NCI-H526 (cell line): ENCODE data around the gene GNAI3.

Experiments used
- DNase-seq, 2 experiments: peaks; one replicate each; lab custom pipeline; 2025; lab: John Stamatoyannopoulos, UW

The GNAI3 gene

DNA sequence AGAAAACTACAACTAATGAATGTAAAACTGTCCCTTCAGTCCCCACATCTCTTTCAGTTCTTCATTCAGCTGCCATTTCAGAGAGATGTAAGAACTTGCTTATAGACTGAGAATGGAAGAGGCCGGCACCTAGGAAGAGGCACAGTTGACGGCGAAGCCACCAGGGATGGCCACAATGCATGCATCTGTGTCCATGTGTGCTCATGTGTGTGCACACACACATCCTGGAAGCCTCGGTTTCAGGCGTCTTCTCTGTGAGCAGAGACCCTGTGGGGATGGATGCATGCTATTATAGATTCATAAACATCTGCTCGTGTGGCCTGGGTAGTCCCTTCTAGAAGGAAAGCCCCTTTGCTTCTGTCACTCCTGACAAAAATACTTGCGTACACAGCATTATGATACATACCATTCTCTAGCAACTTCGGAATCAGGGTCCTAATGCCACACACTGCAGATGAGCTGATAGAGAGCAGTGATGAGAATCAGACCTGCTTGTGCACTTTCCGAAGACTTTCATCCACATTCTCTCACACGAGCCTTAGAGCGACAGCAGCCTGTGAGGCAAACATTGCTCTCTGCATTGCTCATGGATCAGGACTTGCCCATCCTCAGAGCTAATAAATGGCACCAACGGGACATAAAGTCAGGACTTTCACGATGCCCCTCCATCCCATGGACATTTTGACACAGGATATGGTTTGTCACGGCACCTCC, 21.2 kb upstream of the GNAI3 start:
- no peak for DNase-seq

DNA sequence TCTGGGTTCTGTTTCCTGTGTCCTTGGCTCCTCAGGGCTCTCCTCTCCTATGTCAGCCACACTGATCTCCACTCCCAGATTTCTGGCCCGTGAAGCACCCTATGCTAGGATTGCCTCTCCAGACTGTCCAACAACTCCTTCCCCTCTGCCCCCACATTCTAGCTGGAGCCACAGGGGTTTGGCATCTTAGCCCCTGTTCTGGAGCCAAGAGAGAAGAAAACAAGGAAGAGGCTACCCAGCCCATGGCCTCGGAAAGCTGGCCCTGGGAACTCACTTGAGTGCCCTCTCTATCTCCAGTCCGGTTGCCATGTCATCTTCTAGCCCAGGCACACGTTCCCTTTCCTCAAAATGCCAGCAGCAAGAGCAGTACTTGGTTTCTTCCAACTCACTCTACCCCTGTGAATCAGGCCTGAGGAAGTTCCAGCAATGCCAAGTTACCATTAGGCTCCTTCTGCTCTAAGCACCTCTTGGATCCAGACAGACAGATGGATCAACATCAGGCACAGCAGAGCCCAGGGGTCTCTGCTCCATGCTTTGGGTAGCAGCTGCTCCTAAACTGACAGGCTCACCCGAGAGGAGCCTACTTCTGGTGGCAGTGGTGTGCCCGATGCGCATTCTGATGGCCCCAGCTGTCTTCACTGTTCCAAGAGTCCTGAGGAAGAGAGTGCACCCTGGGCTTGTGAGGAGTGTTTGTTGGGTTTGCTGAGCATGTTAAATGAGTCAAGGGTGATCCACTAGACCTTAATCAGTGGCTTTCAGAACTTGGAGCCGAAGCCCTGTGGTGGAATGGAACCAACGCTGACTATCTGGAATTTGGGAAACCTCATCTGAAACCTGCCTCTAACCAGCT, 20.3 kb upstream of the GNAI3 start:
- DNase-seq = no peak

DNA sequence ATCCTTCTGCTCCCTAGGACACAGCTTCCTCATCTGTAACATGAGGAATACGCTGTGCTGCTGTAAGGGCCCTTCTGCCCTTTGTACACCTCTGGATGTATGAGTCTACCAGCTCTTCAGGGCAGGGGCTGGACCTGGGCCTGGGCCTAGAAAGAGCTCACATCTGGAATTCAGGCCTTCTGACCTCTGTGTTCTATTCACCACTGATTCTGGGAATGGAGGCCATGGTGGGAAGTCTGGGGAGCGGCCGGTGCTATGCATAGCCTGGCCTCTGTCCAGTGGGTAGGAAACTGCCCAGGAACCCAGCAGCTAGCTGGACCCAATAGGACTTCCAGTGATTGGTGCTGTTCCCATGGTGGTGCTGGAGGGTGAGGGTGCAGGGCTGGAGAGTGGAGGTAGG, 19.7 kb upstream of the GNAI3 start:
- DNase-seq = no peak

DNA sequence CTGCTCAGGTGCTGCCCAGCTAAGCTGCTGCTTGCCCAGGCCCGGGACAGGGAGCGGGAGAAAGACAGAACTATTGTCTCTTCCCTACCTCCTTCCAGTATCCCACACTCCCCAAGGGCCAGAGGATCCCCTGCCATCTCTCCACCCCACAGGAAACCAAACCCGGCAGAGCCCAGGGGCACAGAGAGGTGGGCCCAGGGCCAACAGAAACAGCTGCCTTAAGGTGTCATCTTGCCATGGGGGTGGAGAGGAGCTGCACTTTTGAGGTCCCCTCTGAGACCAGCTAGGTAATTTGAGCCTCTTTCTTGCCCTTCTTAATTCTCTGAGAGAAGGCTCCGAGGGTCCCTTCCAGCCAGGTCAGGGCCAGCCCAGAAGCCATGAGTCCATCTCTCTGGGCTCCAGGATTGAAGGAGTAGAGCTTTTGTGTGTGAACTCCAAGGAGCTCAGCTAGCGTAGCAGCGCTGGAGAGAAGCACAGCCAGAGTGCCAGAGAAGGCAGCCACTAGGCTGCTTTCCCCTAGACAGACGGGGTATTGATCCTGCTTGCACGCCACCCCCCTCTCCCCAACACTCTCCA, 18.4 kb upstream of the GNAI3 start:
- no peak for DNase-seq

DNA sequence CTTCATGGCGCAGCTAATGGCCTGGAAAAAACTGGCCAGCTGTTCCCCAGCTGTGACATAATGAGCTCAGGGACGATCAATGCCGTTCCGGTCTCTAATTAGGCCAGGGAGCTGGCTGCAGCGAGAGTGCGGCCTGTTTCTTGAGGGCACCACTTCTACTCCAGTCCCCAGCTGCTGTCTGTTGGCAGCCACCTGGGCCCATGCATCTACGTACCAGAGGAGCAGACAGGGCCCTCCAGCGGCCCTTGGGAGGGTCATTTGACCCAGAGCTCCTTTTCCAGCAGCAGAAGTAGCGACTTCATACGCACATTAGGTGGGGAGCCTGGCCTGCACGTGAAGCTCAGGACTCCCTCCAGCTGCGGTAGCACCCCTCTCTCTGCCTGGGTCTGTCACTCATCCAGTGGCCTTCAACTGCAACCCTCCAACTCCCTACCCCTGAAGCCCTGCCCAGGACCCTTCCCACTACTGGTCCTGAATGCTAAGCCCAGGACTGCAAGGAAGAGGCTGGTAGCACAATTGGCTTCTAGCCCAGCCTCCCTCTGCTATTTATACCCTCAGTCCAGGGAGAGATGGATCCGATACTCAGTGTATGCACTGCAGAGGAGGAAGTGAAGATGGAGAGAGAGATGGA, 17.8 kb upstream of the GNAI3 start:
- no peak for DNase-seq

DNA sequence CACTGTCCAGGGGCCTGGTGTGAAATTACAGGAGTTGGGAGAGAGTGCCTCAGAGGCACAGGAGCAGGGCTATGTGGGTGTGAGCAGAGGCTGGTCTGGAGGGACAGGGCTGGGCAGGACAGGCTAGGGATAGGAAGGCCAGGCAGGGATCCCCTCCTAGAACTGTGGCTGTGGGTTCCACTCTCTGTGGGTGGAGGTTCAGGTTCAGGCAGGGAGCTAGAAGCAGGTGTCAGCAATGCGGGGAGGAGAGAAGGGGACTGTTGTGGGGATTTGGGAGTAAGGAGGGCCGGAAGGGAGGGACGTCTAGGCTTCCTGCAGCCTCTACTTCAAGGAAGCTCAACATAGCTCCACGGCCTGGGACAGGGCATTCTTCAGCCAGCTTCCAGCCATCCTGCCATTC, 17.0 kb upstream of the GNAI3 start:
- DNase-seq = no peak

DNA sequence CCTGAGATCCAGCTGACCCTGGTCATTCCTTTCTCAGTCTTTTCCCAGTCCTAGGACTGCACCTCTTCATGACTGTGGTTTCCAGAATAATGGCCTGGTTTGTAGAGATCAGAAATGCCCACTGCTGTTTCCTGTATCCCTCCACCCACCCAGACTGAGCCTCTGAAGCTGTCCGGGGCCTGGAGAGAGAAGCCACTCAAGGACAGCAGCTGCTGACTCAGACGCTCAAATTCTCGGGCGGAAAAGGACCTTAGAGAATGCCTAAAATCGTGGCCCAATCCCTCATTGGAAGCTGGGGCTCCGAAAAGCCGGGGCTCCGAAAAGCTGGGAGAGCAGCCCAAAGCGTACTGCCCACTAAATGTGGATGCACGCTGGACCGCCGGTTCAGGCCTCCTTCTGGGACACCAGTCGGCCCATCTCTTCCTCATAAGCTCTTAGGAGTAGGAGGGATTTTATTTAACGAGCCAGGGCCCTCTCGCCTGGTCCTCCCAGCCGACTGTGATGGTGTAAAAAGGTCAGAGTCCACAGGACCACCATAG, 16.5 kb upstream of the GNAI3 start:
- no peak for DNase-seq

GRCh38 chr1:109532365-109533136, 15.9 kb upstream of the GNAI3 start:
- peak; percentile 45 to 88 for DNase-seq

- DNase-seq = no peak
Observed at GRCh38 chr1:109534307-109534858, 14.0 kb upstream of the GNAI3 start.

DNA sequence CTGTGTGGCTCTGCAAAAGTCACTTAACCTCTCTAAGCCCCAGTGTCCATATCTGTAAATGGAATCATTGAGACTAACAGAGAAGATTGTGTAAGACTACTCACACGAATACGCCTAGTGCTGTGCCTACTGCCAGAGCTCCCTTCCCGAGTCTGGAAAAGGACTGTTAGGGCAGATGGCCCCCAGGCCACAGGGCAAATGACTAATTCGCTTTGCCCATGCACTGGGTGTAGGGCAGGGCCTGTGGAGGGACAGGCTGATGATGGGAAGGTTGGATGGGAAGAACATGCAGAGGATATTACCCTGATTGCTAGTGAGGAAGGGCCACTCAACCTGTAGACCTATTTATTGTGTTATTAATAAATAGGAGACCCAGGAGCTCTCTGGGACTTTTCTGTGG, 12.9 kb upstream of the GNAI3 start:
- no peak for DNase-seq

GRCh38 chr1:109535971-109536491, 12.4 kb upstream of the GNAI3 start:
- no peak for DNase-seq

GRCh38 chr1:109537450-109538178, 10.8 kb upstream of the GNAI3 start:
- no peak for DNase-seq

DNA sequence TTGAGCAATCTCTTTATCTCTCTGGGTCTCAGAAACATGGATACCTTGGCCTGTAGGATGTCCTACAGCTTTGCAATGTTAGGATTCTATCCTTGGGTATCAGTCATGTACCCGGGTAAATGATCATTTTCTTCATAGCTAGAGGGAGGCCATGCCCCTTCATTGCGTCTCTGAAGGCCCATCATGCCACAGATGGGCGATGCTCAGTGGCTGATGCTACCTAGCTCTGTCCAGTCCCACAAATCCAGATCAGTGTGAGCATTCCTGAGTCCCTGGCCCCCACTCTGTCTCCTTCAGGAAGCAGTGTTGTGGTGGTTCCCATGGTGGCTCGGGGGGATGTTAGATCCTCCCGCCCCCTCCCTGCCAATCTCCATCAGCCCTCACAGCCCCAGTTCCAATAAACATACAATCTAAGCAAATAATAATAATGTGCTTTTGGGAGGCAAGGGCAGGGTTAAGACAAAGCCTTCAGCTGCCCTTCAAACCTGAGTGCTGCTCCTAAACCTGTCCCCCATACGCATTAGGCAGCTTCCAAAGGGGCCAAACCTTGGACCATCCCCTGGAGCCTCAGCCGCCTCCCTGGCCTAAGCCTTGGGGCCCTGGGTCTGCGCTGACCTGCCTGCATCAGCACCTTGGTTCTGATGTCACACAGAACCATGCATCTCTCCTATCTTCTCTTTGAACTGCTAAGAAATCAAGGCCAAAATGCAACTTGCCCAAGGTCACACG, 9.4 kb upstream of the GNAI3 start:
- DNase-seq = no peak

DNA sequence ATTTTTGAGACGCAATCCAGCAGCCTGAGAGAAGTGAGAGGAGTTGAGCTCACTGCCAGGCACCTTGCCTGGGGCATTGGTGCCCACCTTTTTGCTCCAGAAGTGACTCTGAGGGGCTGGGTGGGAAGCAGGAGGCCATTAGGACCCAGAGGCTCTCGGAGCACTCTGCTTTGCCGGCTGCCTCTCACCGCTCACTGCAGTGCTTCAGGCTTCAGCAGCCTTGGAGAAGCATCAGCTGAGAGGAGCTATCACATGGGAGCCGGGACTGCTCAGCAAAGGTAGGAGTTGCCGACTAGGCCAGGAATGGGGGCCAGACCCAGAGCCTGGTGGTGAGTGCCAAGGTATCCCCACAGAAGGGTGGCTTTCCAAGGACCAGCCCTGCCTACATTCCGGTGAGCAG, 8.7 kb upstream of the GNAI3 start, which contains the start of gene GPR61:
TSS of gene GPR61 (plus strand) at position 197 of the 400 bp plus-strand sequence. CDS start 3,151 bp downstream, outside the sequence.
- no peak for DNase-seq

DNA sequence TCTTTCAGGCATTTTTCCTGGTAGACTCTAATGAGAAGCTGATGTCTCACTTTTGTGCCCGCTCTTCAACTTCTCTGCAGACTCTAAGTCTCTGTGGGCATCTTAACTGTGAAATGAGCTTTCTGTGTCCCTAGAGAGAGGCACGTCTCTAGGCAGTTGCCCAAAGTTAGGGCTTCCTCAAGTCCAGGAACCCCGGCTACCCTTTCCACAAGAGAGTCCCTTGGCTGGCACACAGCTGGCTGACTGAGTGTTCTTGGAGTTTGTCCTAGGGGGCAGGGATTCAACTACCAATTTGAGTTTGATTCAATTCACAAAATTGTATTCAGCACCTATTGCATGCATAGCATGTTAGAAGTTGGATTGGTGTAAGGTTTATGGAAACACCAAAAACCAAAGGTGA, 7.3 kb upstream of the GNAI3 start:
- DNase-seq = no peak

DNA sequence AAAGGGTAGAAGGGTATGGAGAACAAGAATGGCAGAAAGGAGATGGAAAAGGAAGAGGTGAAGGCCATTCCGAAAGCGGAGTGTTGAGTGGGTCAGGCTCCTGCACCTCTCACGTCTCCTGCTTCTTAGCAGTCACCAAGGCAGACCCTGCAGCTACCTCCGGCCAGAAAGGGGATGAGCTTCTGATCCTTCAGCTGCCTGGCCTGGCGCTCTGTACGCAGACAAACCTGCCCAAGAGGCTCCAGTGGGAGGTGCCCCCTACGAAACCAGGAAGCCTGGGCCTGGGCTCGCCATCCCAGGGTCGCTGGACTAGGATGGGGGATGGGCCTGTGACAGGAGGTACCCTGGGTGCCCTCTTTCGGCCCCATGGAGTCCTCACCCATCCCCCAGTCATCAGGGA, 5.8 kb upstream of the GNAI3 start:
- no peak for DNase-seq

DNA sequence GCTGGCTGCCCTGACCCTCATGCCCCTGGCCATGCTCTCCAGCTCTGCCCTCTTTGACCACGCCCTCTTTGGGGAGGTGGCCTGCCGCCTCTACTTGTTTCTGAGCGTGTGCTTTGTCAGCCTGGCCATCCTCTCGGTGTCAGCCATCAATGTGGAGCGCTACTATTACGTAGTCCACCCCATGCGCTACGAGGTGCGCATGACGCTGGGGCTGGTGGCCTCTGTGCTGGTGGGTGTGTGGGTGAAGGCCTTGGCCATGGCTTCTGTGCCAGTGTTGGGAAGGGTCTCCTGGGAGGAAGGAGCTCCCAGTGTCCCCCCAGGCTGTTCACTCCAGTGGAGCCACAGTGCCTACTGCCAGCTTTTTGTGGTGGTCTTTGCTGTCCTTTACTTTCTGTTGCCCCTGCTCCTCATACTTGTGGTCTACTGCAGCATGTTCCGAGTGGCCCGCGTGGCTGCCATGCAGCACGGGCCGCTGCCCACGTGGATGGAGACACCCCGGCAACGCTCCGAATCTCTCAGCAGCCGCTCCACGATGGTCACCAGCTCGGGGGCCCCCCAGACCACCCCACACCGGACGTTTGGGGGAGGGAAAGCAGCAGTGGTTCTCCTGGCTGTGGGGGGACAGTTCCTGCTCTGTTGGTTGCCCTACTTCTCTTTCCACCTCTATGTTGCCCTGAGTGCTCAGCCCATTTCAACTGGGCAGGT, 5.0 kb upstream of the GNAI3 start:
- DNase-seq = no peak

DNA sequence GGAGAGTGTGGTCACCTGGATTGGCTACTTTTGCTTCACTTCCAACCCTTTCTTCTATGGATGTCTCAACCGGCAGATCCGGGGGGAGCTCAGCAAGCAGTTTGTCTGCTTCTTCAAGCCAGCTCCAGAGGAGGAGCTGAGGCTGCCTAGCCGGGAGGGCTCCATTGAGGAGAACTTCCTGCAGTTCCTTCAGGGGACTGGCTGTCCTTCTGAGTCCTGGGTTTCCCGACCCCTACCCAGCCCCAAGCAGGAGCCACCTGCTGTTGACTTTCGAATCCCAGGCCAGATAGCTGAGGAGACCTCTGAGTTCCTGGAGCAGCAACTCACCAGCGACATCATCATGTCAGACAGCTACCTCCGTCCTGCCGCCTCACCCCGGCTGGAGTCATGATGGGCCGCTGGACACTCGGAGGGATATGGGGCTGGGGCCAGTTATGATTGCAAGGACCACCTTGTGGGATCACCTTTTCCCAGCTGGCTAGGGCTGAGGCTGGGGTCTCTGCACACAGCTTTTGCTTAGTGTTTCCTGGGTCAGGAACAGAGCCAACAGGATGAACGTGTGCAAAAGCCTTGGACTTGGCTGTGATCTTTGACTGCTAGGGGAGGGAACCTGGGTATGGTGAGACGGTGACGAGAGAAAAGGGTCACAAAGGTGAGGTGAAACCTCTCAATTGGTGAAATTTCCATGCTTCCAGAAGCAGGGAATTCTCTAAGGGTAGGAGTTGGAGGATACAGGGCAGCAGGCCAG, 4.3 kb upstream of the GNAI3 start:
- no peak for DNase-seq
